Neural progenitor cell (in vitro differentiated cells): ENCODE results near the gene AUTS2. TPM values are rescaled to one million over a fixed set of nuclear protein-coding genes. Genes with fewer than 3 reads are reported as not detected.

Experiments used
- DNase-seq: peaks from one replicate; pipeline ENCODE4 v3.0.0-alpha.2; 2016; ENCODE audit warnings: low spot score
- H2AFZ ChIP-seq: fragments of 200-600 bp; sonication (generic); replicated peaks from 2 replicates; pipeline ENCODE4 v1.6.1; 2016; ENCODE audit warnings: antibody characterized with exemption
- H3F3A ChIP-seq: fragments of 200-600 bp; sonication (generic); 2 replicates; pipeline ENCODE4 v1.6.1; 2016; ENCODE audit warnings: antibody characterized with exemption, low read depth
- H3K27ac ChIP-seq: fragments of 200-600 bp; sonication (generic); 2 replicates; pipeline ENCODE4 v1.5.1; 2016; ENCODE audit warnings: mild to moderate bottlenecking
- H3K27me3 ChIP-seq: fragments of 200-600 bp; sonication (generic); 2 replicates; pipeline ENCODE4 v1.6.1; 2016; ENCODE audit warnings: mild to moderate bottlenecking, moderate library complexity
- H3K36me3 ChIP-seq: fragments of 200-600 bp; sonication (generic); 2 replicates; pipeline ENCODE4 v1.5.1; 2016
- H3K4me1 ChIP-seq: fragments of 200-600 bp; sonication (generic); 2 replicates; pipeline ENCODE4 v1.6.1; 2016; ENCODE audit warnings: mixed run types
- H3K4me2 ChIP-seq: fragments of 200-600 bp; sonication (generic); 2 replicates; pipeline ENCODE4 v1.6.1; 2016
- H3K4me3 ChIP-seq: fragments of 200-600 bp; sonication (generic); 2 replicates; pipeline ENCODE4 v1.5.1; 2016
- H3K79me2 ChIP-seq: fragments of 200-600 bp; sonication (generic); 2 replicates; pipeline ENCODE4 v1.6.1; 2016; ENCODE audit warnings: low read depth
- H3K9ac ChIP-seq: fragments of 200-600 bp; sonication (generic); 2 replicates; pipeline ENCODE4 v1.6.1; 2016
- H3K9me3 ChIP-seq: fragments of 200-600 bp; sonication (generic); 2 replicates; pipeline ENCODE4 v1.5.1; 2016; ENCODE audit warnings: low read depth
- H4K20me1 ChIP-seq: fragments of 200-600 bp; sonication (generic); 2 replicates; pipeline ENCODE4 v1.6.1; 2016; ENCODE audit warnings: low read depth
- H3K27ac Mint-ChIP-seq: 3 replicates; pipeline ENCODE4 v1.8.0; 2021; ENCODE audit warnings: mixed read lengths
- H3K27me3 Mint-ChIP-seq: 2 replicates; pipeline ENCODE4 v1.8.0; 2022; ENCODE audit warnings: low read depth, mild to moderate bottlenecking, inconsistent platforms, moderate library complexity, mixed read lengths; ENCODE audit not compliant: insufficient read depth
- H3K36me3 Mint-ChIP-seq: 3 replicates; pipeline ENCODE4 v1.8.0; 2021; ENCODE audit warnings: mixed read lengths
- H3K4me1 Mint-ChIP-seq: 3 replicates; pipeline ENCODE4 v1.8.0; 2021; ENCODE audit warnings: mixed read lengths
- H3K4me3 Mint-ChIP-seq: 3 replicates; pipeline ENCODE4 v1.8.0; 2021; ENCODE audit warnings: mild to moderate bottlenecking, moderate library complexity, mixed read lengths
- H3K9me3 Mint-ChIP-seq: 3 replicates; pipeline ENCODE4 v1.8.0; 2020; ENCODE audit warnings: mixed read lengths
- CTCF ChIP-seq: fragments of 200-600 bp; sonication (generic); IDR thresholded peaks from 2 replicates; pipeline ENCODE4 v1.5.1; 2017; ENCODE audit warnings: antibody characterized with exemption, mild to moderate bottlenecking
- EZH2 ChIP-seq: fragments of 200-600 bp; sonication (generic); IDR thresholded peaks from 2 replicates; pipeline ENCODE4 v1.6.1; 2017; ENCODE audit warnings: antibody characterized with exemption, mild to moderate bottlenecking, moderate library complexity
- EZH2phosphoT487 ChIP-seq: fragments of 200-600 bp; sonication (generic); IDR thresholded peaks from 2 replicates; pipeline ENCODE4 v1.6.1; 2017; ENCODE audit warnings: antibody characterized with exemption
- total RNA-seq: library from RNA; depleted of rRNA; stranded (reverse); fragments of >200 nt; gene quantifications from 2 replicates; pipeline ENCODE4 v1.2.3, GENCODE V29; 2015; ENCODE audit warnings: low replicate concordance

AUTS2 gene
- total RNA-seq, 1 donor from 2014 or later: 50.0 TPM

GRCh38 chr7:69759373-69759772 lies 161.1 kb downstream of the AUTS2 start:
- Histone ChIP-seq H3K79me2 (no peaks in the 10 kb centered on the region), H3K4me1 (peaks cover 53% of the 10 kb centered on the region), H3F3A (peaks cover 19% of the 10 kb centered on the region), H3K27me3 (no peaks in the 10 kb centered on the region), H3K4me3 (no peak overlapping the region), H3K27ac (no peak overlapping the region), H3K4me2 (no peak overlapping the region), H2AFZ (no peak overlapping the region), H3K9ac (no peak overlapping the region), H4K20me1 (peaks cover 50% of the 10 kb centered on the region), H3K36me3 (no peaks in the 10 kb centered on the region), H3K9me3 (no peaks in the 10 kb centered on the region)
- Mint-ChIP-seq H3K27ac (no peak overlapping the region), H3K9me3 (no peaks in the 10 kb centered on the region), H3K4me1 (peaks cover 73% of the 10 kb centered on the region), H3K4me3 (no peak overlapping the region), H3K36me3 (no peaks in the 10 kb centered on the region), H3K27me3 (no peaks in the 10 kb centered on the region)
- no peak for TF ChIP-seq EZH2phosphoT487
- TF ChIP-seq CTCF: no peak
- no peak for TF ChIP-seq EZH2
- DNase-seq: no peak

- Mint-ChIP-seq H3K9me3 (no peaks in the 10 kb centered on the region), H3K4me1 (peaks cover 65% of the 10 kb centered on the region), H3K4me3 (no peak overlapping the region), H3K27ac (no peak overlapping the region), H3K36me3 (peaks cover 2% of the 10 kb centered on the region), H3K27me3 (peaks cover 2% of the 10 kb centered on the region)
- H3K27me3 ChIP-seq: no peaks in the 10 kb centered on the region
- no peak overlapping the region for H2AFZ ChIP-seq
- no peak for DNase-seq
- no peak overlapping the region for H3K27ac ChIP-seq
- H3K4me3 ChIP-seq: no peak overlapping the region
- no peaks in the 10 kb centered on the region for H3K79me2 ChIP-seq
- no peak overlapping the region for H3K9ac ChIP-seq
- TF ChIP-seq CTCF: no peak
- no peak for TF ChIP-seq EZH2phosphoT487
- no peak for TF ChIP-seq EZH2
- peaks cover 46% of the 10 kb centered on the region for H4K20me1 ChIP-seq
- H3F3A ChIP-seq: peaks cover 18% of the 10 kb centered on the region
- peaks cover 48% of the 10 kb centered on the region for H3K4me1 ChIP-seq
- no peak overlapping the region for H3K4me2 ChIP-seq
- no peaks in the 10 kb centered on the region for H3K36me3 ChIP-seq
- H3K9me3 ChIP-seq: no peaks in the 10 kb centered on the region
Measured at GRCh38 chr7:69761290-69761922, 163.1 kb downstream of the AUTS2 start.

GRCh38 chr7:69762821-69763352 lies 164.6 kb downstream of the AUTS2 start:
- Mint-ChIP-seq H3K27me3 (peaks cover 2% of the 10 kb centered on the region), H3K9me3 (no peaks in the 10 kb centered on the region), H3K4me1 (peaks cover 54% of the 10 kb centered on the region), H3K4me3 (no peak overlapping the region), H3K27ac (no peak overlapping the region), H3K36me3 (peaks cover 8% of the 10 kb centered on the region)
- no peaks in the 10 kb centered on the region for H3K79me2 ChIP-seq
- peaks cover 9% of the 10 kb centered on the region for H3F3A ChIP-seq
- no peak overlapping the region for H3K27ac ChIP-seq
- TF ChIP-seq EZH2phosphoT487: no peak
- TF ChIP-seq EZH2: no peak
- TF ChIP-seq CTCF: no peak
- H3K27me3 ChIP-seq: no peaks in the 10 kb centered on the region
- H3K4me1 ChIP-seq: peaks cover 33% of the 10 kb centered on the region
- no peak overlapping the region for H3K9ac ChIP-seq
- no peak overlapping the region for H2AFZ ChIP-seq
- H3K9me3 ChIP-seq: no peaks in the 10 kb centered on the region
- H3K4me3 ChIP-seq: no peak overlapping the region
- no peak overlapping the region for H3K4me2 ChIP-seq
- no peak for DNase-seq
- peaks cover 31% of the 10 kb centered on the region for H4K20me1 ChIP-seq
- H3K36me3 ChIP-seq: no peaks in the 10 kb centered on the region
